ENCODE results near the gene ATP9A. TPM values are rescaled to one million over a fixed set of nuclear protein-coding genes. Genes with fewer than 3 reads are reported as not detected.

ATP9A gene
- total and polyA plus RNA-seq, 2 of the 8 experiments (the other 6 are each of a cell fraction or from before 2014, with no cell fraction given) = 5.0 to 6.4 TPM

GRCh38 chr20:51691703-51692102 is 76.5 kb downstream of the ATP9A start (continued):
- TF ChIP-seq YY1 (IDR thresholded peaks at IDR 0.05; ENCODE audit: low read depth, low read length) = no peak

Data from H1 (cell line).